Gastroesophageal sphincter (tissue), 2 donors: ENCODE measurements around the gene NPHS2.
A peak's percentile ranks its signal among the peaks of the same experiment; 100 is the strongest.

Source experiments
- EP300 ChIP-seq: sonication (generic); formaldehyde crosslinking; IDR thresholded peaks from one replicate; pipeline ENCODE4 v1.6.1; 2017; ENCODE audit warnings: antibody characterized with exemption, mild to moderate bottlenecking
- POLR2A ChIP-seq, 2 donors: fragments of 450-650 bp; IDR thresholded peaks; one replicate each; pipeline ENCODE4 v1.6.1; 2017; ENCODE audit warnings: antibody characterized with exemption in 2 of 2, mild to moderate bottlenecking in 2 of 2, moderate library complexity in 1 of 2
- POLR2AphosphoS5 ChIP-seq: sonication (generic); formaldehyde crosslinking; IDR thresholded peaks from one replicate; pipeline ENCODE4 v1.6.1; 2017; ENCODE audit warnings: antibody characterized with exemption

DNA sequence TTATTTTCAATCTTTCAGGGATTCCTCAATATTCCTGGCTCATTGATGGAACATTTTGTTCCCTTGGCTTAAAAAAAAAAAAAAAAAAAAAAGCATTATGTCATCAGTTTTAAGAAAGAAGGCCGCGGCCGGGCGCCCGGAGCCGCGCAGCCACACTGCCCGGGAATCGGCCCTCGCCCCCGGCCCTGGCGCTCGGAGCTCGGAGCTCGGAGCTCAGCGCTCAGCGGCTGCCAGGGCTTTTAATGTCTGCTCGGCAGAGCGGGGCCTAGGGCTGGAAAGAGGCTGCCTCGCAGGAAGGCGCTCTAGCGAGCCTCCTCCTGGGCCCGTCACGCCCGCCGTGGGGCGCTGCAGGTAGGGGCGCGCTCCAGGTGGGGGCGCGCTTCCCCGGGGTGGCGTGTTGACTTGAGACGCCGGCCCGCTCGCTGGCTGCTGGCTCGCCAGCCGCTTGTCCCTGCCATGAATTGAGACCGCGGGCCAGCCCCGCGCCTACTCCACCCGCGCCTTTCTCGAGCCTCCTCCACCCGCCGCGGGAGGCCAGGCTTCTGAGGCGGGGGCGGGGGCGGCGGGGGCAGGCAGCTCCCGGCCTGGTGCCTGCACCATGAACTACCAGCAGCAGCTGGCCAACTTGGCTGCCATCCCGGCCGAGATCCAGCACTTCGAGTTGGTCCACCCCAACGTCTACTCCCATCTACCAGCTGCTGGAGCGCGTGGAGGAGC lies 10.5 kb upstream of the NPHS2 start:
- TF ChIP-seq EP300 (no peak), POLR2A (IDR thresholded peaks at IDR 0.05) (peak; percentile 7 to 29), POLR2AphosphoS5 (no peak)
